Type B pancreatic cell (in vitro differentiated cells): Measurements from ENCODE around the gene CLEC4F. TPM values are rescaled to one million over a fixed set of nuclear protein-coding genes. Genes with fewer than 3 reads are reported as not detected.

ENCODE experiments used
- DNase-seq: peaks from one replicate; pipeline ENCODE4 v3.0.0; 2021; ENCODE audit warnings: mixed read lengths; ENCODE audit not compliant: unreplicated experiment; ENCODE audit errors: extremely low spot score
- H3K27ac Mint-ChIP-seq: 2 replicates; pipeline ENCODE4 v1.8.0; 2021; ENCODE audit warnings: mild to moderate bottlenecking, mixed read lengths
- H3K27me3 Mint-ChIP-seq: 2 replicates; pipeline ENCODE4 v1.8.0; 2021; ENCODE audit warnings: mixed read lengths
- H3K36me3 Mint-ChIP-seq: 2 replicates; pipeline ENCODE4 v1.8.0; 2021; ENCODE audit warnings: mixed read lengths
- H3K4me1 Mint-ChIP-seq: one replicate; pipeline ENCODE4 v1.8.0; 2021; ENCODE audit warnings: mixed read lengths; ENCODE audit not compliant: unreplicated experiment
- H3K4me3 Mint-ChIP-seq: 2 replicates; pipeline ENCODE4 v1.8.0; 2021; ENCODE audit warnings: mild to moderate bottlenecking, mixed read lengths
- H3K9me3 Mint-ChIP-seq: 2 replicates; pipeline ENCODE4 v1.8.0; 2021; ENCODE audit warnings: mixed read lengths
- CTCF ChIP-seq: fragments of 200-600 bp; sonication (generic); conservative IDR thresholded peaks from 2 replicates; pipeline ENCODE4 v1.5.0; 2021; ENCODE audit warnings: antibody characterized with exemption, mild to moderate bottlenecking
- total RNA-seq: library from RNA; stranded (reverse); gene quantifications from 2 replicates; pipeline ENCODE4 v1.2.1, GENCODE V29; 2021; ENCODE audit warnings: low replicate concordance

CLEC4F gene
- total RNA-seq, 1 donor from 2014 or later, result not detected

GRCh38 chr2:70775141-70775540 lies 45.3 kb downstream of the CLEC4F start:
- Mint-ChIP-seq H3K27me3 (peaks cover 89% of the 10 kb centered on the region), H3K4me3 (no peak overlapping the region), H3K4me1 (no peaks in the 10 kb centered on the region), H3K27ac (no peak overlapping the region), H3K9me3 (no peaks in the 10 kb centered on the region), H3K36me3 (no peaks in the 10 kb centered on the region)
- DNase-seq, result no peak
- no peak for TF ChIP-seq CTCF

DNA sequence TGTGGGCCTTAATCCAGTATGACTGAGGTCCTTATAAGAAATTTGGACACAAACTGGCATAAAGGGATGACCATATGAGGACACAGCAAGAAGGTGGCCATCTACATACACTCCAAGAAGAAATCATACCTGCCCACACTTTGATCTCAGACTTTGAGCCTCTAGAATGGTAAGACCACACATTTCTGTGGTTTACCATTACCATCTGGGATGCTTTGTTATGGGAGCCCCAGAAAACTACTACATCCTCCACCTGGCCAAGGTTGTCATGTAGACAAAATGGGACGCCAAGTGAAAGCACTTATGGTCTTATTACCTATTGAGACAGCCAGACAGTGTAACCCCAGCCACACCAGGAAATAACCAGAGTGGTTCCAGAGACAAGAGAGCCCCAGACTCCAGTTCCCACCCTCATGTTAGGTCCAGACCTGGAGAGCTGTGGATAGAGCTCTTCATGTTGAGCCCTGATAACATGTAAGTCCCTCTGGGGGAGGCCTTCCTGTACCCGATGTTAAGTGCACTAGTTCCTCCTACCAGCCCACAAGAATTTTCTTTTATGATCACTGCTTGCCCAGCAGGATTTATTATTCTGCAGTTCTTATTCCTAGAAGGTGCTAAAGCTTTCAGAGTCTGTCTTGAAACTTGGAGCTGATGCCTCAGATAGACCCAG lies 47.8 kb downstream of the CLEC4F start:
- TF ChIP-seq CTCF, result no peak
- peaks cover 89% of the 10 kb centered on the region for H3K27me3 Mint-ChIP-seq
- no peak for DNase-seq
- H3K9me3 Mint-ChIP-seq, result no peaks in the 10 kb centered on the region
- H3K36me3 Mint-ChIP-seq, result no peaks in the 10 kb centered on the region
- no peaks in the 10 kb centered on the region for H3K4me1 Mint-ChIP-seq
- H3K4me3 Mint-ChIP-seq, result no peak overlapping the region
- no peak overlapping the region for H3K27ac Mint-ChIP-seq

- Mint-ChIP-seq H3K4me1 (peaks cover 4% of the 10 kb centered on the region), H3K4me3 (no peak overlapping the region), H3K27ac (no peak overlapping the region), H3K36me3 (no peaks in the 10 kb centered on the region), H3K27me3 (peaks cover 90% of the 10 kb centered on the region), H3K9me3 (no peaks in the 10 kb centered on the region)
- TF ChIP-seq CTCF, result no peak
- no peak for DNase-seq
Measured at GRCh38 chr2:70771446-70771845, 49.0 kb downstream of the CLEC4F start.

GRCh38 chr2:70769450-70769849 lies 50.9 kb downstream of the CLEC4F start:
- Mint-ChIP-seq H3K4me3 (peak overlapping the region; percentile 83), H3K27me3 (peaks cover 90% of the 10 kb centered on the region), H3K27ac (no peak overlapping the region)

GRCh38 chr2:70768590-70769085 lies 51.8 kb downstream of the CLEC4F start:
- no peak for DNase-seq
- Mint-ChIP-seq H3K27me3 (peaks cover 89% of the 10 kb centered on the region), H3K9me3 (no peaks in the 10 kb centered on the region), H3K27ac (peak overlapping the region; percentile 17), H3K4me1 (peaks cover 5% of the 10 kb centered on the region), H3K36me3 (no peaks in the 10 kb centered on the region), H3K4me3 (peak overlapping the region; percentile 83)
- TF ChIP-seq CTCF, result no peak

More at GRCh38 chr2:70769450-70769849, 50.9 kb downstream of the CLEC4F start:
- Mint-ChIP-seq H3K36me3 (no peaks in the 10 kb centered on the region), H3K4me1 (peaks cover 5% of the 10 kb centered on the region), H3K9me3 (no peaks in the 10 kb centered on the region)
- no peak for DNase-seq
- TF ChIP-seq CTCF, result no peak
